GM18951 (cell line): Measurements from ENCODE around the gene NFIB.

Experiments
- POLR2A ChIP-seq: IDR thresholded peaks from 4 replicates; pipeline ENCODE4 v1.6.1; 2011; ENCODE audit warnings: mild to moderate bottlenecking; ENCODE audit not compliant: insufficient read length, insufficient read depth; ENCODE audit errors: extremely low read depth
- in situ Hi-C: fragments of 300-500 bp; cut with MboI; formaldehyde crosslinking; loops from one replicate; pipeline ENCODE4 v1.12.0; 2022; ENCODE audit warnings: low sequenced_read_pairs, mixed read lengths, inconsistent platforms; ENCODE audit not compliant: unreplicated experiment

The NFIB gene

DNA sequence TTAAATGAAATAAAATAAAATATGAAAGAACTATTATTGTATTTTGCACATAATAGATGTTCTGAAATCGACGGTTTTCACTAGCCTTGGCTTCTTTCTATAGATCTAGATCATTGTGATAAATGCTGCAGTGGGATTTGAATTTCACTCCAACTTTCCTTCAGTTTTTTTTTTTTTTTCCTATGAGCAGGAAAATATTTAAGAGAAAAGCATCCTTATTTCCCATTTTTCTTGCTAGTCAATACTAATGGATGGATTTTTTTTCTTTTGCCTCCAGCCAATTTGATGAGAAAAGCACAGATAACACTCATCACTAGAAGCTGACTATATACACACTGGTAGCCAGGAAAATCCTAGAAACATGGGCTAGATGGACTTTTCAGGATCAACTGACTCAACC, 249.0 kb downstream of the NFIB start:
- no peak for TF ChIP-seq POLR2A

DNA sequence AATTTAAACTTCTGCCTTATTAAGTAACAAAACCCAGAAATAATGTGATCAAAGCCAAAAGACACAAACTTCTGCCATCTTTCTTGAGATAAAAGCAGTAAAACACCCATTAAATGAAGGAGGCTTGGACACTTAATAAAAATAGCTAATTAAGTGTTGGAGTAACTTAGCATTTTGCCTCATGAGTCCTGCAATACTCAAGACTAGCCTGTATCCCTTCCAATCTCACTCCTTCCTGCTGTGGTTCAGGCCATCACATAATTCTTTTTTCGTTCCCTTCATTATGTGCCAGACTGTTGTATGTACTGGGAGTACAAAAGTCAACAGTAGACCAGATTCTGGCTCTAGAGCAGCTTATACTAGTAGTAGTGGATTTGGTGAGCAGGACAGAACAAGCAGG, 250.2 kb downstream of the NFIB start:
- no peak for TF ChIP-seq POLR2A
- in situ Hi-C loops: no loop called here

More for the DNA sequence above, 249.0 kb downstream of the NFIB start:
- in situ Hi-C loops: no loop called here

- no peak for TF ChIP-seq POLR2A
- in situ Hi-C loops: no loop called here
Measured at GRCh38 chr9:14062586-14063221, 251.2 kb downstream of the NFIB start.

DNA sequence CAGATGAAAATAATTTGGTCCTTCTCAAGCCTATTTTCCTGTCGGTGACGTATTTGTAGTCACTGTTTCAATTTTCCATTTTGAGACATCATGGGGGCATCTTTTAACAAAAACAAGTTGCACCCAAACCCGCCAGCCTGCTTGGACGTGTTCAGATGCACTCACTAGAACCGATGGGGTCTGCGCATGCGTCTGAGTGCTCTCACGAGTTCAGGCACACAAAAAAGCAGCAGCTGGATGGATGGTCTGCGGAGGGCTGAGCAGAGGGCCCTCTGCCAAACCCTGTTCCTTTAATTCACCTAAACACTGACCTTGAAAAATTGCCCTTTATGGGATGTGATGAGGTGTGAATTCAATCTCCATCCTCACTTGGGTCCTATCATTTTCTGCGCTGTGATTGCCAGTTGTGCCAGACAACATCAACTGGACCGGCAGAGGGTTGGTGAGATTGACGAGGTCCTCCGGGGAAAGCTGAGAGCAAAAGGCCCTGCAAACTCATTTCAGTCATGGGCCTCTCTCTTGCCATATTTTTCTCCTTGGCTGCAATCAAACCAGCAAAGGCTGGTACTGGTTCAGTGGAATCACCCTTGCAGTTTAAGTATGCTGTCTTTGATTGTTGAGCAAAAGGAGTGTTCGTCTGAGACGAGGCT, 251.9 kb downstream of the NFIB start:
- TF ChIP-seq POLR2A: no peak
- in situ Hi-C loops: no loop called here

GRCh38 chr9:14058325-14058688, 255.6 kb downstream of the NFIB start:
- in situ Hi-C loops: no loop called here
- no peak for TF ChIP-seq POLR2A

DNA sequence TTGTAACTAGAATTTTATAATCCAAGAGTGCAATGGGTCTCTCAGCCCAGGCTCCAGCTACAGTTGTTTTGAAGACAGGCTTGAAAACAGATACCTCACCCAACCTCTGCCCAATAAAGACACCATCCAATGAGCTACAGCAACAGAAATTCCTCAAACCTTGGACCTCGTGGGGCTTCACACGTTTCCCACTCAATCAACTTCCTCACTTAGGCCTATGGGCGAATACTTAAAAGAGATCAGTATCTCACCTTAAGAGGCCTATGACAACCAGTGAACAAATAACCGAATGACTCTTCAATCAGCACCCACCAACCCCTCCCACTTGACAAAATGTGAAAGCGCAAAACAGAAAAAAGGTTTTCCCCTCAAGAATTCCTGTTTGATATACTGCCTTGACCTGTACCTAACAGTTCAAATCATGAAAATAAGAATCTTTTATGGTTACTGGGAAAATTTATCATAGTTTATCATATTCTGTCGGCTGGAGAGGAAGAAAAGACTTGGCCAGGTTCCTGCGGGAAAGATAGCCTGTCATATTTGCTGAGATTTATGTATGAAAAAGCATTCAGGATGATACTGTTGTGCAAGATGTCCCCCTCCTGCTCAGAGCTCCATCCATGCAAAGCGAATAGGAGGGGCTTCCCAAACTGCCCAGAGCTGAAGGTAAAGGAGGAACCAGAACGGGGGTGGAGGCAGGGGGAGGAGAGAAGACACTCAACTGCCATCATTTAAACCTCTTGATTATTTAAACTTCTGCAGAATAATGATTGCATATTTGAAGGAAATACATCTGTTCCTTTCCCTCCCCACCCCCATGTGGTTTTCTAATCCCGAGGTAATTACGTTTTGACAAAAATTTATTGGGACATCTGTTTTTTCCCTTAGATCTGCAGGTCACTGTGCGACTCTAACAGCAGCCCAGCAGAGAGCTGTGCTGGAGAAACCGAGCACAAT, 256.3 kb downstream of the NFIB start:
- in situ Hi-C loops: no loop called here
- no peak for TF ChIP-seq POLR2A

- no peak for TF ChIP-seq POLR2A
Measured at GRCh38 chr9:14056316-14056861, 257.6 kb downstream of the NFIB start.

GRCh38 chr9:14054096-14054495, 259.8 kb downstream of the NFIB start:
- no peak for TF ChIP-seq POLR2A
- in situ Hi-C loops: no loop called here

More at GRCh38 chr9:14056316-14056861, 257.6 kb downstream of the NFIB start:
- in situ Hi-C loops: no loop called here

GRCh38 chr9:14052359-14052758, 261.6 kb downstream of the NFIB start:
- in situ Hi-C loops: no loop called here
- TF ChIP-seq POLR2A: no peak

DNA sequence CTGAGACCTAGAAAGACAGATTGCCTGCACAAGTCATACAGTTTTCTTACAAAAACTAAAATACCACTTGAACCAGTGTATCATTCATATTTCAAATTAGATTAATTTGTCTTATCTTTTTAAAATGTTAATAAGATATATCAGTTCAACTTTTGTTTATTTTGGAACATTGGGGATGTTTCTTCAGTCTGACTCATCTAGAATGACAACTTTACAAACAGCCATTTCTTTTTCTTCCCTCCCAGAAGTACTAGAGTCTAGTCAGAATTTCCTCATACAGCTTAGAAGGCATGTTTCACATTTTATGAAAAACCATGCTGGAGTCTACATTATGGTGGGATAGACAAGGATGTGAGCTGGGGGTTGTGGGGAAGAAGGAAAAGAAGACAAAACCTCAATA, 262.5 kb downstream of the NFIB start:
- in situ Hi-C loops: no loop called here
- no peak for TF ChIP-seq POLR2A

DNA sequence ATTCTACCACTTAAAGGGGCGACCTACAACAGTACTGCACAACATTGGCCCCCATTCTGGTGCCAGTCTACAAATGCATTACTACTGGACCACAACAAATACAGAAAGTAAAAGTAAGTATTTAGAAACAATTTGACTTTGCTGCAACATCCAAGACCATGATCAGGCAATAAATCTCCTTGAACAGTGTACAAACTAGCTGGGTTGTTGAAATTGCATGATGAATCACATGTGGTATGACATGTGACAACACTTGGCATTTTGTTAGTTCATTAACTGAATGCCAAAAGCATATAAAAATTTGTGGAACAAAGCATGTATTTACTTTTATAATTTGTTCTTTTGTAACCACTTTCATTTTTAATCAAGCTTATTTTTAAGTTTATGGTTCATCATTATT, 270.5 kb downstream of the NFIB start:
- no peak for TF ChIP-seq POLR2A
- in situ Hi-C loops: no loop called here

- in situ Hi-C loops: no loop called here
- TF ChIP-seq POLR2A: no peak
Measured at GRCh38 chr9:14037331-14037730, 276.6 kb downstream of the NFIB start.

- no peak for TF ChIP-seq POLR2A
Measured at GRCh38 chr9:14033067-14033466, 280.9 kb downstream of the NFIB start.

More at GRCh38 chr9:14033067-14033466, 280.9 kb downstream of the NFIB start:
- in situ Hi-C loops: no loop called here
